Measurements from ENCODE around the gene HDAC9.
"Not testable (repeated sequence)": the region's sequence is repeated elsewhere in the genome, so short reads cannot be mapped to it uniquely, and the experiment has no call there.

HDAC9 gene

GRCh38 chr7:18903695-18904094 lies 408.1 kb downstream of the HDAC9 start:
- DNase-seq, result no peak

- DNase-seq, result no peak
Measured at GRCh38 chr7:18905316-18905943, 409.9 kb downstream of the HDAC9 start.

- DNase-seq, result no peak
Measured at GRCh38 chr7:18906901-18907300, 411.4 kb downstream of the HDAC9 start.

- DNase-seq, result no peak
Measured at GRCh38 chr7:18913106-18913505, 417.6 kb downstream of the HDAC9 start.

- DNase-seq, result no peak
Measured at GRCh38 chr7:18916826-18917225, 421.3 kb downstream of the HDAC9 start.

GRCh38 chr7:18927134-18927533 lies 431.6 kb downstream of the HDAC9 start:
- no peak for DNase-seq

- no peak for DNase-seq
Measured at GRCh38 chr7:18936265-18936664, 440.7 kb downstream of the HDAC9 start.

- no peak for DNase-seq
Measured at GRCh38 chr7:18939771-18940592, 444.4 kb downstream of the HDAC9 start.

GRCh38 chr7:18940593-18941134 lies 445.1 kb downstream of the HDAC9 start:
- no peak for DNase-seq

GRCh38 chr7:18941207-18941606 lies 445.7 kb downstream of the HDAC9 start:
- no peak for DNase-seq

GRCh38 chr7:18948521-18948920 lies 453.0 kb downstream of the HDAC9 start:
- no peak for DNase-seq

- DNase-seq, result no peak
Measured at GRCh38 chr7:18952846-18953245, 457.3 kb downstream of the HDAC9 start.

- DNase-seq, result no peak
Measured at GRCh38 chr7:18958627-18959026, 463.1 kb downstream of the HDAC9 start.

GRCh38 chr7:18960725-18961124 lies 465.2 kb downstream of the HDAC9 start:
- DNase-seq, result no peak

- DNase-seq, result no peak
Measured at GRCh38 chr7:18962031-18962430, 466.5 kb downstream of the HDAC9 start.

- no peak for DNase-seq
Measured at GRCh38 chr7:18965657-18966056, 470.1 kb downstream of the HDAC9 start.

- DNase-seq, result not testable (repeated sequence)
Measured at GRCh38 chr7:18967755-18968154, 472.2 kb downstream of the HDAC9 start.

GRCh38 chr7:18971839-18972238 lies 476.3 kb downstream of the HDAC9 start:
- DNase-seq, result no peak

- DNase-seq, result no peak
Measured at GRCh38 chr7:18974803-18975202, 479.3 kb downstream of the HDAC9 start.

- DNase-seq, result no peak
Measured at GRCh38 chr7:18975276-18975675, 479.7 kb downstream of the HDAC9 start.

GRCh38 chr7:18975689-18976280 lies 480.2 kb downstream of the HDAC9 start:
- no peak for DNase-seq

GRCh38 chr7:18976715-18977471 lies 481.3 kb downstream of the HDAC9 start:
- no peak for DNase-seq

GRCh38 chr7:18978108-18978495 lies 482.6 kb downstream of the HDAC9 start:
- no peak for DNase-seq
